HPDE6-E6E7 (cell line): ENCODE results near the gene POLR3H.

ENCODE experiments used
- DNase-seq: peaks from one replicate; pipeline ENCODE4 v3.0.0; 2011; ENCODE audit warnings: missing footprints; ENCODE audit errors: extremely low spot score

Gene POLR3H

DNA sequence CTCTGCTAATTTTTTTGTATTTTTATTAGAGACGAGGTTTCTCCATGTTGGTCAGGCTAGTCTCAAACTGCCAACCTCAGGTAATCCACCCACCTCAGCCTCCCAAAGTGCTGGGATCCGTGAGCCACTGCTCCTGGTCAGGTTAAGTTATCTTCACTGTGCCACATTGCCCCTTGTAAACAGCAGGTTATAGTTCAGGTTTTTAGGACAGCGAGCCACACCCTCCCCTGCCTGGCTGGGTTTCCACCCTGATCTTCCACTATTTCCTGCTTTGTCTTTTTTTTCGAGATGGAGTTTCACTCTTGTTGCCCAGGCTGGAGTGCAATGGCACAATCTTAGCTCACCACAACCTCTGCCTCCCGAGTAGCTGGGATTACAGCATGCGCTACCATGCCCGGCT, 59.2 kb downstream of the POLR3H start:
- DNase-seq, result no peak

DNA sequence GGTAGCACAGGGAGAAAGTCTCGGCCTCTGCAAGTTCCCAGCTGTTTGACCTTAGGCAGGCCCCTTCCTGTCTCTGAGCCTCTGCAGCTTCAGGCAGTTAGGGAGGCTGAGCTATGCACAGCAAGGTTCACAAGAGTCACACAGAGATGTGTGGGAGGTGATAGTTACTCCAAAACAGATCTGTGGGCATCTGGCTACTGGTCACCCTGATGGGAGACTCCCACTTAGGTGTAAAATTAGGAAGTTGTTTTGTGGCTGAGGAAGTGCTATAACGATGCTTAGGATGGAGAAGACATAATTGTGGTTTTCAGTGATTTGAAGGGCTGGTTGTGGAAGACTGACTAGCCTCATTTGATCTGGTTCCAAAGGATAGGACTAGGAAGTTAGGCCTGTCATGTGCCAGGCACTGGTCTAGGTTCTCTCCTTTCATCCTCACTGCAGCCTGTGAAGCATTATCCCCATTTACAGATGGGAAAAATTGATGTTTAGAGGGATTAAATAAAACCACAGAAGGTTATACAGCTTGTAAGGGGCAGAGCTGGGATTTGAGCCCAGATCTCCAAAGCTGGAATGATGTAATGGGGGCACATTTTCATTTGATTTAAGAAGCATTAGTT, 61.8 kb downstream of the POLR3H start:
- DNase-seq, result no peak

DNA sequence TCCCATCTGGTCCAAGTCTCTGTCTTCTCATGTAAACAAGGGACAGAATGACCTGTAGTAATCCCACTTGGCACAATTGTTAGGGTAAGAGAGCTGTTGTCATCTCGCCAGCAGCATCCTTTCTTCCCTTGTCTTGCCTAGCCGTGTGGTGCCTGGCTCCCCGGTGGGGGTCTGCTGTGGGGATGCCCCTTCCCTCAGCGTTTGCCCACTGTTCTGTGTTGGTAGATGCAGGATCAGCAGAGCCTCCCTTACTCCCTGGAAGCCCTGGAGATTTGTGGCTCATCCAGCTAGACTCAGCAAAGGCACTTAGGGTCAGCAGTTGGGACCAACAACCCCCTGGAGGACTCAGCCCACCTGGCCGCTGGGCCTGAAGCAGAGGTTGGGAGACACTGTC, 62.3 kb downstream of the POLR3H start:
- no peak for DNase-seq

GRCh38 chr22:41481131-41481830, 63.0 kb downstream of the POLR3H start:
- no peak for DNase-seq

DNA sequence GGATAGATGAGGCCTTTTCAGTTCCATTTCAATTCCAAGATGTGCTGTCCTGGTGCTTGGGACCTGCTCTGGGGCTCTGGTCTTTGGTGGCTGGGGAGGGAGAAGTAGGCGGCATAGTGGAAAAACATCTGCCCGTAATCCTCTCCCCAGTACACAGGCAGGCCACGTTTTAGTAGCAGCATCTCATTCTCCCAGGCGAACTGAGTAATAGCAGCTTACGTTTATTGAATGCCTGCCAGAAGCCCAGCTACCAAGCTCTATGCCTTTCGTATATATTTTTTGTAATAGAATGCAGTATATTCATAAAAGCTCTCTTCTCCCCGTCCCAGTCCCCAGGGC, 63.9 kb downstream of the POLR3H start:
- no peak for DNase-seq

DNA sequence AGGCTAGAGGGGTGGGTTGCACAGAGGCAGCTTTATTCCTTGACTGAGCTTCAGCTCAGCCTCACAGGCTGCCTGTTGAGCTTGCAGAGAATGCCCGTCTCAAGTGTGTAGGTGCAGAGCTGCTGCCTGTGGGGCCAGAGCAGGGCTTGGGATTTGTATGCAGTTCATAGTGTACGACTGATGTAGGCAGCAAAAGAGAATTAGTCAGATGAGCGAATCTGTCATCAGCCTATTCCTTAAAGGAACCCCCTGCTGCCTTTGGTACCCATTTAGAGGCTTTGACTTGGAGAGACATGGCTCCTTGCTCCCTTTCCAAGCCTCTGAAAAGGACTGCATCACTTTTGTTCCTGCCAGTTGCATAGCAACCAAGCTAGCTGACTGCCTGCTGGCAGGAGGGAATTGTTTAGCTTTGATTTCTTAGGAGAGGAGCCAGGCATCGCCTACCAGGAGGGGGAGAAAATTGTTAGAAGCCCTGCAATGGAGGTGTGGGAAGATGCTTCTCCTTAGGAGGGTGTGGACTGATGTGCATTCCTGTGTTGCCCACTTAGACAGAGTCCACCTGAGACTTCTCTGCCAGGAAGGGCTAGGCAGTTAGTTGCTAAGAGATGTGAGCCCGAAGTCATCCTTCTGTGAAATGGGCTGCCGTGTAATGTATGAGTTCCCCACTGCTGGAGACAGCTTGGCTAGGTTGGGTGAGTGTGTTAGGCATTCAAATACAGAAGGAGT, 64.4 kb downstream of the POLR3H start:
- no peak for DNase-seq

- DNase-seq, result no peak
Measured at GRCh38 chr22:41478891-41479521, 65.3 kb downstream of the POLR3H start.

DNA sequence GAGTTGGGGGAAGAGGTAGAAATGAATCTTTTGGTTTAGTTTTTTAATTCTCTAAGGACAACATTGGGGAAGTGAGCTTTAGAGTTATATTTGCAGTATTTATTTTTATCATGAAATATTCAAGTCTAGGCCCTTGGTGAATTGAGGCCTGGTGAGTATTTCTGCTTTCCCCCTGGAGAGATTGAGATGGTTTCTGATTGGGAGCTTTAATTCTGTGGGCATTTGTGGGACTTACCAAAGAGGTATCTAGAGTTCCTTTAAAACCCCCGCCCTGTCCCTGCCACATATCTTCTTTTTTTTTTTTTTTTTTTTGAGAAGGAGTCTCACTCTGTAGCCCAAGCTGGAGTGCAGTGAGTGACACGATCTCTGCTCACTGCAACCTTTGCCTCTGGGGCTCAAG, 65.8 kb downstream of the POLR3H start:
- DNase-seq, result no peak
